ENCODE data around the gene HAUS8.

GRCh38 chr19:17097593-17098126 is 22.4 kb upstream of the HAUS8 start:
- TF ChIP-seq CTCF (IDR thresholded peaks at IDR 0.05; ENCODE audit: low read depth, low read length) (no peak), POLR2A (IDR thresholded peaks at IDR 0.05; ENCODE audit: extremely low read depth, insufficient read length) (no peak), MYC (IDR thresholded peaks at IDR 0.05; ENCODE audit: low read depth, low read length) (no peak)

Data from NB4 (cell line).